WI38 (cell line): ENCODE measurements around the gene IL4I1.
A peak's percentile ranks its signal among the peaks of the same experiment; 100 is the strongest.
"Not testable (repeated sequence)": the region's sequence is repeated elsewhere in the genome, so short reads cannot be mapped to it uniquely, and the experiment has no call there.

Experiments used
- H3K4me3 ChIP-seq: 2 replicates; pipeline ENCODE4 v1.5.1; 2011; ENCODE audit warnings: low read depth, mild to moderate bottlenecking, control low read depth, low read length
- CTCF ChIP-seq: IDR thresholded peaks from 2 replicates; pipeline ENCODE4 v1.5.1; 2012; ENCODE audit warnings: low read depth, mild to moderate bottlenecking, control low read depth, low read length

Gene IL4I1

GRCh38 chr19:49929121-49929610, 32.5 kb upstream of the IL4I1 start, which contains the start of the genes ATF5 and NUP62:
TSS of gene ATF5 (plus strand) at chr19:49929205. CDS start at chr19:49930851, 1,646 bp downstream.
TSS of gene NUP62 (minus strand) at chr19:49929504. CDS start at chr19:49909807, 19,697 bp downstream.
- TF ChIP-seq CTCF = no peak

GRCh38 chr19:49927526-49928264, 31.0 kb upstream of the IL4I1 start:
- peak overlapping the region; percentile 89 for H3K4me3 ChIP-seq
- TF ChIP-seq CTCF = no peak

More at GRCh38 chr19:49929121-49929610, 32.5 kb upstream of the IL4I1 start, which contains the start of the genes ATF5 and NUP62:
- peak within 1 kb of the TSS; percentile 89 for H3K4me3 ChIP-seq

GRCh38 chr19:49926515-49926914, 29.8 kb upstream of the IL4I1 start:
- TF ChIP-seq CTCF = no peak
- H3K4me3 ChIP-seq = no peak overlapping the region

- H3K4me3 ChIP-seq = no peak overlapping the region
- no peak for TF ChIP-seq CTCF
These were observed 28.8 kb upstream of the IL4I1 start for GRCh38 chr19:49925486-49925885.

GRCh38 chr19:49924881-49925210, 28.2 kb upstream of the IL4I1 start:
- H3K4me3 ChIP-seq = not testable (repeated sequence)

- no peak overlapping the region for H3K4me3 ChIP-seq
- TF ChIP-seq CTCF = no peak
These were observed 27.6 kb upstream of the IL4I1 start for GRCh38 chr19:49924004-49924880.

GRCh38 chr19:49923055-49924003, 26.6 kb upstream of the IL4I1 start:
- TF ChIP-seq CTCF = no peak
- H3K4me3 ChIP-seq = no peak overlapping the region
